HG02970 (cell line): ENCODE results near the gene PHLDB3.

ENCODE experiments used
- ATAC-seq: cut with Tn5 transposase; IDR thresholded peaks from one replicate; pipeline ENCODE4 v1.9.1; 2021; ENCODE audit warnings: mild to moderate bottlenecking, moderate library complexity, moderate number of reproducible peaks; ENCODE audit not compliant: unreplicated experiment, low FRiP score

PHLDB3 gene

DNA sequence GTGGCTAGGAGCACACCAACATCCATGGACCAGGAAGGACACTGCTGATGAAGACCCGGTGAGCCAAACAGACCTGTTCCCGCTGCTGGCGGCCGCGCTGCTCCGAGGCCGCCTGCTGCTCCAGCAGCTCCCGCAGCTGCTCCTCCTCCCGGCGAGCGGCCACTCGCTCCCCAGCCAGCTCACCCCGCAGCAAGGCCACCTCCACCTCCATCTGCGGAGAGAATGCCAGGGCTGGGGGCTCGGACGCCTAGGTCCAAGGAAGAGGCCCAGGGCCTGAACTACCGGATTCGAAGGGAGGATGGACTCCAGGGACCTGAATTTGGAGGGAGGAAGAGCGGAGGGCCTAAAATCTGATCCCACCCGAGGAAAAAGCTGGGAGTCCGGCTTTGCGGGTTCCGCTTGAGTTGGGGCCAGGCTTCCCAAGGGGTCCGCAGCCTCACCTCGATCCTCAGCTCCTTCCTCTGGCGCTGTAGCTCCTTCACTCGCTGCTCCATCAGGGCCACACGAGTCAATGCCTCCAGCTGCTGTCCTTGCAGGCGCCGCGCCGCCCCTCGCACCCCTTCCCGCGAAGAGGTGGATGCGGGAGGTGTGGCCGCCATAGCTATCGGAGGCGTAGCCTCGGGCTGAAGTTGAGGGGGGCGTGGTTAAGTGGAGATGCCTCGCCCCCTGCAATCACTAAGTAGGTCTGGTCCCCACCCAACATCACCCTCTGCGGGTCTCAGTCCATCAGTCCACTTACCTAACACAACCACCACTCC, 2.7 kb downstream of the PHLDB3 start:
- ATAC-seq: no peak

DNA sequence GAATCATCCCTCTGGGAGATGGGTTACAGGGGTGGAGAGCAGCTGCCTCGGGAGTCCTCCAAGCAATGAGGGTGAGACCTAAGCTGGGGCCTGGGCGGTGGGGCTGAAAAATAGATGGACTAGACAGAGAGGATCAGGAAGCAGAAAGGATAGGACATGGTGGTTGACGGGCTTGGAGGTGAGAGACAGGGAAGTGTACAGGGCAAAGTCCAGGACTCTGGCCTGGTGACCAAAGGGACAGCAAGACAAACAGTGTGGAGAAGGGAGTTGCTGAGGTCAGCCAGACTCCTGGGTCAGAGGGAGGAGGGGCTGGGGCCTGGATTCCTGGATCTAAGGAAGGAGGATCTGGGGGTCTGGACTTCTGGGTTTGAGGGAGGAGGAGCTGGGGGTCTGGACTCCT, 5.5 kb downstream of the PHLDB3 start:
- ATAC-seq: no peak

DNA sequence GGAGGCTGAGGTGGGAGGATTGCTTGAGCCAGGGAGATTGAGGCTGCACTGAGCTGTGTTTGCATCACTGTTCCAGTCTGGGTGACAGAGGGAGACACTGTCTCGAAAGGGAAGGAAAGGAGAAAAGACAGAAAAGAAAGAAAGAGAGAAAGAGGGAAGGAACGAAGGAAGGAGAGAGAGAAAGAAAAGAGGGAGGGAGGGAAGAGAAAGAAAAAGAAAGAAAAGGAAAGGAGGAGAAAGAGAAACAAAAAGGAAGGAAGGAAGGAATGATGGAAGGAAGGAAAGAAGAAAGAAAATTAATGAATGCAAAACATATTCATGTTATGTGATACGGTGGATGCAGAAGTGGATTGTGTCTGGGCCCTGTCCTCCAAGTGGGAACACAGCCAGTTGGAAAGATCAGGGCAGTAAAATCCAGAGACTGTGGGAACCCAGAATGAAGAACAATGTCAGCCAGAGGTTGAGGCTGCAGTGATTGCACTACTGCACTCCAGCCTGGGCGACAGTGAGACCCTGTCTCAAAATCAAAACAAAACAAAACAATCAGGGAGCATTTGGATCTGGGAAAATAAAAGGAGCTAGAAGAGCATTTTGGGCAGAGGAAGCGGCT, 6.2 kb downstream of the PHLDB3 start:
- no peak for ATAC-seq

DNA sequence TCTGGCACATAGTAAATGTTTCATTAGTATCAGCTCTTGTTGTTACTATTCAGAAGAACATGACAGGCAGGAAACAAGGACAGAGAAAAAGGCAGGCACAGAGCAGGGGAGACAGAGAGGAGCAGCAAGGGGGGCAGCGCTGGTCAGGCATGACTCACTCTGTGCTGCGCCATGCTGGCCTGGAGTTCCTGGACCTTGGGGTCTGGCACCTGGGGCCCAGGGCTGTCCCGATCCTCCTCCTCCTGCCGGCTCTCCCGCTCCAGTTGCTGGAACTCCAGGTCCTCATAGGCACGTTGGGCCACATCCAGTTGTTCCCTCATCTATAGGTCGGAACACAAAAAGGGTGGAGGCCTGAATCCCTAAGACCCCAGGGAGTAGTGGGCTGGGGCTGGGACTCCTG, 7.6 kb downstream of the PHLDB3 start:
- no peak for ATAC-seq

DNA sequence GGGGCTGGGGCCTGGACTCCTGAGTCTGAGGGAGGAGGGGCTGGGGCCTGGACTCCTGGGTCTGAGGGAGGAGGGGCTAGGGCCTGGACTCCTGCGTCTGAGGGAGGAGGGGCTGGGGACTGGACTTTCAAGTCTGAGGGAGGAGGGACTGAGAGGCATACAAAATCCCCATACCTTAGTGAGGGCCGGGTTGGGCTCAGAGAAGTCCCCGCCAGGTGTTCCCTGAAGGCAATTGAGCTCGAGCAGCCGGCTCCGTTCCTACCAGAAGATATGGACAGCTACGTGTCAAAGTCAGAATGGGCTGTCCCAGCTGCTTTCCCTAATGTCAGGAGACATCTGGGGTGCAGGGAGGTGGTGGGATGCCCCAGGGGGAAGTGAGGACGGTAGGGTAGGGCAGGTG, 9.5 kb downstream of the PHLDB3 start:
- ATAC-seq: no peak

DNA sequence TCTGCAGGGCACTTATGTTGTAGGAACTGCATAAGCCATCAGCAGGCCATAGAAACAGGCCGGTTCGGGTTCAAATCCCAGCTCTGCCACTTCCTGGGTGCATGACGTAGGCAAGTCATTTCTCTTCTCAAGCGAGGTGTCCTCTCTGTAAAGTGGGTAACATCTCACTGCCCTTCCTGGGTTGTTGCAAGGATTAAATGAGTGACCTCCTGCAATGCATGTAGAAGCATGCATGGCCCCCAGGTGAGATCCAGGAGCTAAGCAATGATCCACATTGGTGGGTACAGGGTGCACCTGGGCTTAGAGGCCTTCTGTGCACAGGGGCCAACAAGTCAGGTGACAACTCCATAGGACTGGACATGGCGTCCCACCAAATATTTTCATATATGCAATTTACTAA, 13.8 kb downstream of the PHLDB3 start:
- no peak for ATAC-seq

DNA sequence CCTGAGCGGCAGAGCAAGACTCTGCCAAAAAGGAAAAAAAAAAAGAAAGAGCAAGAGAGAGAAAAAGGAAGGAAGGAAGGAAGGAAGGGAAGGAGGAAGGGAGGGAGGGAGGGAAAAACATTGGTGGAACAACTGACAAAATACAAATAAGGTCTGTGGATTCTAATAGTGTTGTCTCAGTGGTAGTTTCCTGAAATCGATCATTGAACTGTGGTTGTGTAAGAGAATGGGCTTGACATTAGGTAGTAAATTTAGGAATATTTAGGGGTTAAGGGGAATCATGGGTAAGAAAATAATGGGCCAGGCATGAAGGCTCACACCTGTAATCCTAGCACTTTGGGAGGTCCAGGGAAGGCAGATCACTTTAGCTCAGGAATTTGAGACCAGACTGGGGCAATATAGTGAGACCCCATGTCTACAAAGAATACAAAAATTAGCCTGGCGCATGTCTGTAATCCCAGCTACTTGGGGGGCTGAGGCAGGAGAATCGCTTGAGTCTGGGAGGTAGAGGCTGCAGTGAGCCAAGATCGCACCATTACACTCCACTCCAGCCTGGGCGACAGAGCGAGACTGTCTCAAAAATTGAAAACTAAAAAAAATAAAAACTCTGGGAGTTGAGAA, 14.5 kb downstream of the PHLDB3 start:
- no peak for ATAC-seq

DNA sequence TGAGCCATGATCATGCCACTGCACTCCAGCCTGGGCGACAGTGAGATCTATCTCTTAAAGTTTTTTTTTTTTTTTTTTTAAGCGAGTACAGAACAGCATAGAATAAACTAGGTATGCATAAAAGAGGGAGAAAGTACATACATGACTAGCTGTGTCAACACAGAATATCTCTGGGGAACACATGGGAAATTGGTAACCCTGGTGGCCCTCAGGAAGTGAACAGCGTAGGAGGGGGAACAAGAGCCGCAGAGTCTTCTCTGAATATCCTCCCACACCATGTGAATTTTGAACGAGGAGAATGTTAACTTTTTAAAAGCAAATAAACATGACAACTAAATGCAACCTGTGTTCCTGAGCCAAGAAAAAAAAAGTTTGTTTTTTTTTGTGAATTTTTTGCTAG, 15.2 kb downstream of the PHLDB3 start:
- no peak for ATAC-seq

DNA sequence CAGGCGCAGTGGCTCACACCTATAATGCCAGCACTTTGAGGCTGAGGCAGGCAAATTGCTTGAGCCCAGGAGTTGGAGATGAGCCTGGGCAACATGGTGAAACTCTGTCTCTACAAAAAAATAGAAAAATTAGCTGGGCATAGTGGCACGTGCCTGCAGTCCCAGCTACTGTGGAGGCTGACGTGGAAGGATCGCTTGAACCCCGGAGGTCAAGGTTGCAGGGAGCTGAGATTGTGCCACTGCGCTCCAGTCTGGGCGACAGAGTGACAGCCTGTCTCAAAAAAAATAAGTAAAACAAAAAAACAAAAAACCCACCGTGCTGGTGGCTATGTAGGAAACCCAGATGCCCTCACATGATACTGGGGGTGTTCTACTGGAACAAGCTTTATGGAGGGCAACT, 16.4 kb downstream of the PHLDB3 start:
- ATAC-seq: no peak

DNA sequence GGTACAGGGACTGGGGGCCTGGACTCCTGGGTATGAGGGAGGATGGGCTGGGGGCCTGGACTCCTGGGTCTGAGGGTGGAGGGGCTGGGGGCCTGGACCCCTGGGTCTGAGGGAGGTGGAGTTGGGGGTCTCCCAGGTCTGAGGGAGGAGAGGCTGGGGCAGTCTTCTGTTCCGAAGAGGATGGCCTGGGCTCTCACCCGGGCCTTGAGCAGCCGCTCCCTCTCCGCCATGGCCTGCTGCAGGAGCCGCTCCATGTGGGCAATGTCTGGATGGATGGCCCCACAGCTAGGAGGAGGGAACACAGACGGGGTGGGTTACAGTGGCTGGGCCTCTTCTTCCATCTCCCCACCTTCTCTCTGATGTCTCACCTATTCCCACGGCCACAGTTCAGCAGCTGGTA, 18.1 kb downstream of the PHLDB3 start:
- no peak for ATAC-seq

DNA sequence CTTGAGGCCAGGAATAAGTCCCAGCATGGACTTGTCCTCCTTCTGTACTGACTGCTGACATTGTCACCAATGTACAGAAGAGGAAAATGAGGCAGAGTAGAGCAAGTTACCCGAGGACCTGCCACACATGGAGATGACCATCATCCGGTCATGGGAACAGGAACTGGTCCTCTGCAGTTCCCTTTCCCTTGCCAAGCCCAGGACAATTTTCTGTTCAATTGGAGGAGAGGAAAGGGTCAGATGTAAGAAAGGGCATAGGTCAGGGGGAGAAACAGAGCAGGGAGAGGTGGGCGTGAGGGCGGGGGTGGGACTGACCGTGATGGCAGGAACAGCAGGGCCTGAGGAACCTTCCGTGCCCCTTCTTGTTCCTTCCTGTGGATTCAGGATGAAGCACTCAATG, 18.6 kb downstream of the PHLDB3 start:
- ATAC-seq: no peak

DNA sequence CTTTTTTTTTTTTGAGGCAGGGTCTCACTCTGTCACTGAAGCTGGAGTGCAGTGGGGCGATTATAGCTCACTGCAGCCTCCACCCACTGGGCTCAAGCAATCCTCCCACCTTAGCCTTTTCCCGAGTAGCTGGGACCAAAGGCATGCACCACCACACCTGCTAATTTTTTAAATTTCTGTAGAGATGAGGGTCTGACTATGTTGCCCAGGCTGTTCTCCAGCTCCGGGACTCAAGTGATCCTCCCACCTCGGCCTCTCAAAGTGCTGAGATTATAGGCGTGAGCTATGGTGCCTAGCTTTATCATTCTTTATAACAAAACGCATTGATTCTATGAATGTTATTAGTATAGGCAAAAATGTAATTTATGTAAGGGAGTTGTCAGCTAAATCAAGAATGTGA, 21.3 kb downstream of the PHLDB3 start:
- no peak for ATAC-seq

DNA sequence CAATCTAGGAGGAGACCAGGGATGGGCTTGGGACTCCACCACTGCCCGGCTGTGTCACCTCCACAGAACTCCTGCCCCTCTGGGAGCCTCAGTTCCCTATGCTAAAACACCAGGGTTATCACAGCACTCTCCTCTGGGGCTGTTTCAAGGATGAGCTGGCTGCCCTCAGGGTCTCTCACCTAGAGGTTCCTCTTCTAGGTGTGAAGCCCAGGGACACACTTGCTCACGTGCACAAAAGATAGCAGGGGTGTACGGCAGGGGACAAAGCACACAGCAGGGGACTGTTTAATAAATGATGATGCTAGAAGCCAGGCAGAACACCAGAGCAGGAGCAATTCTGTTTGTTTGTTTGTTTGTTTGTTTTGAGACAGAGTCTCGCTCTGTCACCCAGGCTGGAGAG, 22.4 kb downstream of the PHLDB3 start:
- ATAC-seq: no peak

DNA sequence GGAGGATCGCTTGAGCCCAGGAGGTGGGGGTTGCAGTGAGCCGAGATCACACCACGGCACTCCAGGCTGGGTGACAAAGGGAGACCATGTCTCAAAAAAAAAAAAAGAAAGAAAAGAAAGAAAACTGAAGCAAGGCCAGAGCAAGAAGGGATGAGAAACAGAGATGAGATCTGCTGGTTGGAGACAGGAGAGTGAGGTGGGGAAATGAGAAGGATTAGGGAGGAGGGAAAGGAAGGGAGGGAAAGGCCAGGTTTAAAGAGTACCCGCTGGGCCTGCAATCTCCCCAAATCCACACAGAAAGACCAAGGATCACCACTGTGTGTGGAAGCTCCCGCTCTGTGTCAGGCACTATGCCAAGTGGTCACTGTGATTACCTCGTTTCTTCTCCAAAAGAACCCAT, 22.8 kb downstream of the PHLDB3 start:
- ATAC-seq: no peak

DNA sequence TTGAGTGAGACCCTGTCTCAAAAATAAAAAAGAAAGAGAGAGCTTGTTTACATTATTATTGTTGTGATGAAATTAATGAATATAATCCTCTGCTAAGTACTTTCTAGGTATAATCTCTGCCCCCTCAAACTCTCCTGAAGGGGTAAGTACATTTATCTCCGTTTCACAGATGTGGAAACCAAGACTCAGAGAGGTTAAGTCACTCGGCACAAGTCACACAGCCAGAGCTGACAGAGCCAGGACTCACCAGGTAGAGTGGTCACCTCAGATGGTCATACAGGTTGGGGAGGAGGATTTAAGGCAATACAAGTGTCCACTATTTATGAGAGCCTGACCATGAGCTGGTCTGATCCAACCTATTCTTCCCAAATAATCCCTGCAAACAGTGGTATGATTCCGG, 24.0 kb downstream of the PHLDB3 start:
- no peak for ATAC-seq

DNA sequence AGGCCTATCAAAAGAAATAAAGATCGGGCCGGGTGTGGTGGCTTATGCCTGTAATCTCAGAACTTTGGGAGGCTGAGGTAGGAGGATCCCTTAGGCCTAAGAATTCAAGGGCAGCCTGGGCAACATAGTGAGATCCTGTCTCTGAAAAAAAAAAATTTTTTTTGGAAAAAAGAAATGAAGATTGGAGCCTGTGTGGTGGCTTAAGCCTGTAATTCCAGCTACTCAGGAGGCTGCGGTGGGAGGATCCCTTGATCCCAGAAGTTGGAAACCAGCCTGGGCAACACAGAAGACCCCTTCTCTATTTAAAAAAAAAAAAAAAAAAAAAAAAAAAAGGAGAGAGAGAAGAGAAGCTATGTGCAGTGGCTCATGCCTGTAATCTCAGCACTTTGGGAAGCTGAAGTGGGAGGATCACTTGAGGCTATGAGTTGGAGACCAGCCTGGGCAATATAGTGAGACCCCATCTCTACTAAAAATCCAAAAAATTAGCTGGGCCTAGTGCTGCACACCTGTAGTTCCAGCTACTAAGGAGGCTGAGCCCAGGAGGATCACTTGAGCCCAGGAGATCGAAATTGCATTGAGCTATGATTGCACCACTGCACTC, 24.5 kb downstream of the PHLDB3 start:
- no peak for ATAC-seq

DNA sequence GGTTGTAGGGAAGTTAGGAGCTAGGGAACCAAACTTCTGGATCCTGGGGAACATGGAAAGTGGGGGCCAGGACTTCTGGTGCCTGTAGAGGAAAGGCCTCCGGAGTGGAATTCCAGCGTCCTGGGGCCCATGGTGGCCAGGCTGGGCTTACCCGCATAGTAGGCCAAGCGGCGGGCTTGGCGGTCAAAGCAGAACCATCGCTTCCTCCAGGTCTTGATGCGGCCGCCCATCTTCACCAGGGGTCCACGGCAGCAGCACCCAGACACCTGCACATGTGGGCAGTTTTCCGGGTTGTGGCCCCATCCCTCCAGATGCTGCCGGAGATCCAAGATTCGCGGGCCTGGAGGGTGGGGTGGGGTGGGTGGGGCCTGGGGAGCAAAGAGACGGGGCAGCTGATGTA, 25.3 kb downstream of the PHLDB3 start:
- ATAC-seq: no peak

DNA sequence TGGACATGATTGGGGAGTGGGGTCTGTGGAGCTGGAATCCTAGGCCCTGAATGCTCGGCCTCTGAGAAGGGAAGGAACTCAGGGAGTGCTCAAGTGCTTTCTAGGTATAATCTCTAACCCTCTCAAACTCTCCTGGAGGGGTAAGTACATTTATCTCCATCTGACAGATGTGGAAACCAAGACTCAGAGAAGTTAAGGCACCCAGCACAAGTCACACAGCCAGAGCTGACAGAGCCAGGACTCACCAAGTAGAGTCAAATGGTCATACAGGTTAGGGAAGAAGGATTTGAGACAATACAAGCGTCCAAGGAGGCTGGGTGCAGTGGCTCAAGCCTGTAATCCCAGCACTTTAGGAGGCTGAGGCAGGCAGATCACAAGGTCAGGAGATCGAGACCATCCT, 26.2 kb downstream of the PHLDB3 start:
- ATAC-seq: no peak

DNA sequence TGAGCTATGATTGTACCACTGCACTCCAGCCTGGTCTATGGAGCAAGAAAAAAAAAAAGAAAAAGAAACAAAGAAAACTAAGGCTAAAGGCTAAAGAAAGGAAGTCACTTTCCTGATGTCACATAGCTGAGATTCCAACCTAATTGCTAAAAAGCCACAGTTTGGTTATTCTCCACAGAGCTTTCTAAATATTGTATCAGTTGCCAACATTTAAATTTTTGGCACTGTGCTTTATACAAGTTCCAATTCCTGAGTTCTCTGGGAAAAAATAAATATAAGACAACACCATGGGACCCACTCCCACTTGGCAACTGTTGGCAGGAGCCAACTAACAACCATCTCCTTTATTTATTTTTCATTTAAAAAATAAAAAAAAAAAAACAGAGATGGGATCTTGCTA, 27.9 kb downstream of the PHLDB3 start:
- ATAC-seq: no peak

DNA sequence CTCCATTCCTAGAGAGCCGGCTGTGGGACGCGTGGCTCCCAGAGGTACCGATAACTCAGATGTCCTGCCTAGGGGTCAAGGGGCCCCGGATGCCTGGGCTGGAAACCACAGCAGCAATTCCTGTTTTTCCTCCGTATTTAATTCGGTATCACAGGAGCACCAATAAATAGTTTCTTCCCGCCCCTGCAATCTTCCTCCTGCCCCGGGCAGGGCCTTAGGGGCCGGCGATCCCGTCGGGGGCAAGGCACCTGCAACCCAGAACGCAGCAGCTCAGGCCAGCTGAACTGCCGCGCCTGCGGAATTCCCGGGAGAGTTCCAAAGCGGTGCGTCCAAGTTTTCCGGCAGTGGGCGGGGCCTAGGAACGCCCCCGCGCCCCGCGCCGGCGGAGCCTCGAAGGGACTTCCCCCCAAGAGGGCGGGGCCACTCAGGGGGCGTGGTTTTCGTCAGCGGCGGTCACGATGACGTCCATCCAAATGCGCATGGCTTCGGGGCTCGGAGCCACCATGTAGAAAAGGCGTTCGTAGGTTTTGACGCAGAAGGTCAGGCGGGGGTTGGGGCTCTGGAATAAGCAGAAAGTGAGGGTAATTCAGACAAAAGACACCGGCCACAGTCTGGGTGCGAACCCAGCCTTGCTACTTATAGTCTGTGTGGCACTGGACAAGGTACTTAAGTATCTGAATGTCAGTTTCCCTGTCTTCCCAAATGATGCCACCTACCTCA, 29.4 kb downstream of the PHLDB3 start:
- no peak for ATAC-seq

DNA sequence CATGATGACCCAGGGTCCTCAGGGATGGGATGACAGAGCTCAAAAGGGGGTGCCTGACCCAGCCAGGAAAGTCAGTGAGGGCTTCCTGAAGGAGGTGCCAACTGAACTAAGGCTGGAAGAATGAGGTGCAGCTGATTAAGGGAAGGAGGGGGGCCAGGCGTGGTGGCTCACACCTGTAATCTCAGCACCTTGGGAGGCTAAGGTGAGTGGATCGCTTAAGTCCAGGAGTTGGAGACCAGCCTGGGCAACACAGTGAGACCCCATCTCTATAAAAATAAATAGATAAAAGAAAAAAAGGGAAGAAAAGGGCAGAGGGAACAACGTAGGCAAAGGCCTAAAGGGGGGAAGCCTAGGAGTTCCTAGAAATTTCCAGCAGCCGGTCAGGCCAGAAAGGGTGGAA, 30.1 kb downstream of the PHLDB3 start:
- ATAC-seq: no peak
